Adipose tissue (tissue), 3 donors: ENCODE data around the gene MMUT. TPM values are rescaled to one million over a fixed set of nuclear protein-coding genes. Genes with fewer than 3 reads are reported as not detected.
"Not testable (repeated sequence)": the region's sequence is repeated elsewhere in the genome, so short reads cannot be mapped to it uniquely, and the experiment has no call there.

ENCODE experiments used
- H3K27ac ChIP-seq: one replicate; pipeline ENCODE4 v1.5.1; 2013; ENCODE audit warnings: low read depth, low read length
- WGBS, 3 donors: extraction: QIAGEN DNeasy Blood & Tissue Kit; methylation state at CpG; one replicate each; pipeline ENCODE4 v1.1.7; 2013; 5-methylcytosine and 5-hydroxymethylcytosine counted together
- polyA plus RNA-seq, 3 donors: library from polyadenylated mRNA; stranded (reverse); fragments of 200-250 nt; gene quantifications; one replicate each; pipeline ENCODE4 v1.2.3, GENCODE V29; 2013
- donor health status: healthy with polysubstance abuse.
- donor health status: Bipolar disorder and iron deficiency.
- donor health status: healthy.

The MMUT gene
- polyA plus RNA-seq, 3 donors = 11.0 to 22.0 (median 15.3) TPM

DNA sequence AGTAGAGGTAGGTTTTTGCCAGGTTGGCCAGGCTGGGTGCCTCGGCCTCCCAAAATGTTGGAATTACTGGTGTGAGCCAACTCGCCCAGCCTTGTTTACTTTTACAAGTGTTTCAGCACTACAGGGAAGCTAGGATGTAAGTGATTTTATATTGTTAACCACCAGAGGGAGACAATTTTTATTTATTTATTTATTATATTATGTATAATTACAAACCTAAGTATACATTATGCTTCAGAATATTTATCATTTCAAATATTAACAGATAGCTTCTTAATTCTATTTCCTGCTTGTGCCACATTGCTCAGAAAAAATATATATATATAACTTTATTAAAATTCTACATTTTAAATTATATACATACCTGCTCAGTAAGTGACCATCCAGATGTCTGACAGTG, 9.8 kb downstream of the MMUT start:
- H3K27ac ChIP-seq = no peak overlapping the region
- WGBS, 3 donors = 72 to 97% (median 86%) methylated on average over 2 of the region's 2 CpGs

DNA sequence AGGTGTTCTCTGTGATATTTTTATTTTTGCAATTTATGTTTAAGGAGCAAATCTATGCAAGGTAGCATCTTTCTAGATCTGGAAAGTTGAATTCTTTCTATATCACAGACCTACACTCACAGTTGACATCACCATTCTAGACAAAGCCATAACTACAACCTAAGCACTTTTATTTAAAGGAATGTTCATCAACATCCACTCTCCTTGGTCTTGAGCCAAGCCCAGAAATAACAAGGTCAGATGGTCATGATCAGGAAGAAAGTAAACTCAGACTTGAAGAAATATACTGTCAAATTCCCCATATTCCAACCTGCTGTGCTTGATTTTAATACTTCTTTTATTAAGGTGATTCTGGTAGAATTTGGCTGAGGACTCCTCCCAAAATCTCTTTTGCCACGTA, 32.2 kb downstream of the MMUT start:
- no peak overlapping the region for H3K27ac ChIP-seq
- 90 to 100% (median 97%) methylated on average over 1 of the region's 1 CpG for whole genome bisulfite sequencing, 3 donors

- 56 to 95% (median 70%) methylated on average over 2 of the region's 2 CpGs for WGBS, 3 donors
- no peak overlapping the region for H3K27ac ChIP-seq
Observed at GRCh38 chr6:49430187-49430586, 32.9 kb downstream of the MMUT start.

DNA sequence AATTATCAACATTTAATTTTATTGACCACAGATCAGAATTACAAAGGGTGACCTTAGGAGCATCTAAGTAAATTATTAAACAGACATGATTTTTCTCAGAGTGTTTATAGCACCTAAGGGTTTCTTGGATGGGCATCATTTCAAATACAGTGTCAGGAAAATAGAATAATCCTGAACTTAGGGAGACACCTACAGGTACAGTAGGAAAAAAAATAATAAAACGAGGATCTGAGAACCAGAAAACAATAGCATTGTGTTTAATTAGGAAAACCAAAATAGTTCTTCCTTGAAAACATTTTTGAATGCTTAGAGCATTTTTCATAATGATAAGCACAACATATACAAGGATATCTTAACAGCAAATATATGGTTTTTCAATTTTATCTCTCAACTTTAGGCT, 39.2 kb downstream of the MMUT start:
- 32 to 43% (median 41%) methylated on average over 1 of the region's 1 CpG for WGBS, 3 donors
- H3K27ac ChIP-seq = no peak overlapping the region

GRCh38 chr6:49416195-49416594, 46.9 kb downstream of the MMUT start:
- WGBS, 3 donors = 71 to 85% (median 80%) methylated on average over 4 of the region's 4 CpGs
- H3K27ac ChIP-seq = no peak overlapping the region

DNA sequence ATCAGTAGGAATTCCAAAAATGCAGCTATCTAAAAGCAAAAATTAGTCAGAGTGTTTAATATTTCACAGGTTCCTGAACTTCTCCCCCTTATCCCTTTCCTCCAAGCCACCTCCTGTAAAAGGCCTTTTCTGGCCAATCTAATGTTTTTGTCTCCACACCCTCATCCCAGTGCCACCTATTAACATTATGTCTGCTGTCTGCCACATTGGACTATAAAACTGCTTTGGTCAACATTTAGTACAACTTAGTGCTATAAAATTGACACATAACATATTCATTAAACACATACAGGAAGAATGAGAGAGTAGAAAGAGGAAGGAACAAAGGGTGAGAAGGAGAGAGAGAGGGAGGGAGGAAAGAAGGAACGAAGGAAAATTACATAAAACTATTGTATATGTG, 47.7 kb downstream of the MMUT start:
- H3K27ac ChIP-seq = no peak overlapping the region
- 31 to 62% (median 33%) methylated on average over 1 of the region's 1 CpG for WGBS, 3 donors

DNA sequence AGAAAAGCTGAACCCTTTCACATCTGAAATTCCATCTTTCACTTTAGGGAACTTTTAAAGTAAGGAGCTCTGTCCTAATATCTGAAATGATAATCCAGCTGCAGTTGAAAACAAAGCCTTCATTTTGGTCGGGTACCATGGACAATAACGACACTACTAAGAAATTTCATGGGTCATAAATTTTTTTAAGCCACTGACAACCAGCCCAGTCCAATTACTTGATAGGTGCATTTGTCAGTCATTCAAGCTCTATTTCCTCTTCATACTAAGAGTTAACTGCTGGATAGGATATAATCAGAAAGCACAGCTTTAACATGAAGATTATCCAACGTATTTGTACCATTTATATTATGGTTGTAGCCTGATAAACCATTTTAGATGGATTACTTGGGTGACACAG, 52.5 kb downstream of the MMUT start:
- WGBS, 3 donors = 73 to 79% (median 78%) methylated on average over 3 of the region's 3 CpGs
- no peak overlapping the region for H3K27ac ChIP-seq

DNA sequence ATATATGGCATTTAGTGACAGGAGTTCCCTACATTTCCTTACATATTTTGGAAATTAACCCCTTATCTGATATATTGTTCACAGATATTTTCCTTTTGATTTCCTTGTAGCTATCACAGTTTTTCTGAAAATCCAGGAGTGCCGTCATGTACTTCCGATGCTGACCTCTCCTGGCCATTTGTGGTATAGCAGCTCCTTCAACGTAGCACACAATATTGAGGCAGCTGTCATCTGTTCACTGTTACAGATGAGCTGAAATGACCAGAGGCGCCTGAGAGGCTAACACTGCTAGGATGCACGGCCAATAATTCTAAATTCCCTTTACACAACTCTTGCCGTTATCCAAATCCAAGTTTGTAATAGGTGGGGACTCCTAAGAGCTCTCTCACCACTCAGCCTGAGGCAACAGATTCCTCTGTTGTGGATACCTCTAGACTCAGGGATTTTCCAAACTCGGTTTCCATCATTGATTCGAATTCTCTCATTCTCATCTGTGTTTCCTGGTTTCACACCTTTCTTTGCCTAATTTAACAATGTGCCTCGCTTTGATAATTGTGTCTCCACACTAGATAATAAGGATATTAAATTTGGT, 53.0 kb downstream of the MMUT start:
- WGBS, 3 donors = 18 to 25% (median 20%) methylated on average over 9 of the region's 9 CpGs
- H3K27ac ChIP-seq = no peak overlapping the region

GRCh38 chr6:49406250-49406970, 56.6 kb downstream of the MMUT start:
- no peak overlapping the region for H3K27ac ChIP-seq
- WGBS, 3 donors = 72 to 75% (median 74%) methylated on average over 5 of the region's 5 CpGs

- WGBS, 3 donors = 70 to 82% (median 79%) methylated on average over 3 of the region's 3 CpGs
- H3K27ac ChIP-seq = no peak overlapping the region
Observed at GRCh38 chr6:49401063-49401462, 62.0 kb downstream of the MMUT start.

DNA sequence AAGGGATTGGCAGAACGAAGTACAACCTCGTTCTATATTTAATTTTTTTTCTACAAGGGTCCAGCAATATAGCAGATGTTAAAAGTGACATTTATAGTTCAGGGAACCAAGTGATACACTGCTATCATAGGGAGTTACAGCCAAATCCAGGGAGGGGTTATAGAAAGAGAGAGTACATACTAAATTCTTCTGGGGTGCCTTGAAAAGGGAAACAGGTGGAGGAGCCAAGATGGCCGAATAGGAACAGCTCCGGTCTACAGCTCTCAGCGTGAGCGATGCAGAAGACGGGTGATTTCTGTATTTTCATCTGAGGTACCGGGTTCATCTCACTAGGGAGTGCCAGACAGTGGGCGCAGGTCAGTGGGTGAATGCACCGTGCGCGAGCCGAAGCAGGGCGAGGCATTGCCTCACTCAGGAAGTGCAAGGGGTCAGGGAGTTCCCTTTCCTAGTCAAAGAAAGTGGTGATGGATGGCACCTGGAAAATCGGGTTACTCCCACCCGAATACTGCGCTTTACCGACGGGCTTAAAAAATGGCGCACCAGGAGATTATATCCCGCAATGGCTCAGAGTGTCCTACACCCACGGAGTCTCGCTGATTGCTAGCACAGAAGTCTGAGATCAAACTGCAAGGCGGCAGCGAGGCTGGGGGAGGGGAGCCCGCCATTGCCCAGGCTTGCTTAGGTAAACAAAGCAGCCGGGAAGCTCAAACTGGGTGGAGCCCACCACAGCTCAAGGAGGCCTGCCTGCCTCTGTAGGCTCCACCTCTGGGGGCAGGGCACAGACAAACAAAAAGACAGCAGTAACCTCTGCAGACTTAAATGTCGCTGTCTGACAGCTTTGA, 76.2 kb downstream of the MMUT start:
- WGBS, 3 donors = 80 to 94% (median 89%) methylated on average over 26 of the region's 28 CpGs
- not testable (repeated sequence) for H3K27ac ChIP-seq

- WGBS, 3 donors = 49 to 77% (median 68%) methylated on average over 2 of the region's 2 CpGs
- H3K27ac ChIP-seq = no peak overlapping the region
Observed at GRCh38 chr6:49384904-49385303, 78.1 kb downstream of the MMUT start.

Other genes with a start within 250 kb of the MMUT start
- gene CENPQ, start 117 bp upstream of the MMUT start, polyA plus RNA-seq = 1 to 10 TPM; 2.6 to 5.5 (median 3.1) TPM
- gene GLYATL3, start 36.7 kb upstream of the MMUT start, polyA plus RNA-seq = not detected
- 1 to 10 TPM; 2.5 to 9.2 (median 3.4) TPM for gene C6orf141, start 87.4 kb upstream of the MMUT start, polyA plus RNA-seq
- gene RHAG, start 173.6 kb upstream of the MMUT start, polyA plus RNA-seq = under 1 TPM; 0.03 to 0.22 (median 0.04) TPM